Skin of body (tissue), 2 donors: ENCODE measurements around the gene ASS1. TPM values are rescaled to one million over a fixed set of nuclear protein-coding genes. Genes with fewer than 3 reads are reported as not detected.

Source experiments
- small RNA-seq: library from RNA; depleted of rRNA; stranded (forward); fragments of <200 nt; gene quantifications from one replicate; pipeline ENCODE3, GENCODE V24; 2014; ENCODE audit warnings: low replicate concordance
- total RNA-seq: library from RNA; depleted of rRNA; stranded (reverse); fragments of >200 nt; gene quantifications from one replicate; pipeline ENCODE4 v1.2.3, GENCODE V29; 2014

The ASS1 gene
- total RNA-seq, 1 donor from 2014 or later: 126 TPM

Small RNA genes within 50 kb of the gene (small RNA-seq; reads per million reads assigned to genes)
- not detected for gene RN7SL665P

Other genes with a start within 250 kb of the ASS1 start
- 20.7 TPM for gene HMCN2, start 179.2 kb upstream of the ASS1 start, total RNA-seq
- gene FUBP3, start 134.6 kb downstream of the ASS1 start, total RNA-seq: 37.9 TPM
- gene PRDM12, start 219.6 kb downstream of the ASS1 start, total RNA-seq: not detected
- 25.1 TPM for gene EXOSC2, start 248.8 kb downstream of the ASS1 start, total RNA-seq